ENCODE measurements around the gene CSMD2.

DNA sequence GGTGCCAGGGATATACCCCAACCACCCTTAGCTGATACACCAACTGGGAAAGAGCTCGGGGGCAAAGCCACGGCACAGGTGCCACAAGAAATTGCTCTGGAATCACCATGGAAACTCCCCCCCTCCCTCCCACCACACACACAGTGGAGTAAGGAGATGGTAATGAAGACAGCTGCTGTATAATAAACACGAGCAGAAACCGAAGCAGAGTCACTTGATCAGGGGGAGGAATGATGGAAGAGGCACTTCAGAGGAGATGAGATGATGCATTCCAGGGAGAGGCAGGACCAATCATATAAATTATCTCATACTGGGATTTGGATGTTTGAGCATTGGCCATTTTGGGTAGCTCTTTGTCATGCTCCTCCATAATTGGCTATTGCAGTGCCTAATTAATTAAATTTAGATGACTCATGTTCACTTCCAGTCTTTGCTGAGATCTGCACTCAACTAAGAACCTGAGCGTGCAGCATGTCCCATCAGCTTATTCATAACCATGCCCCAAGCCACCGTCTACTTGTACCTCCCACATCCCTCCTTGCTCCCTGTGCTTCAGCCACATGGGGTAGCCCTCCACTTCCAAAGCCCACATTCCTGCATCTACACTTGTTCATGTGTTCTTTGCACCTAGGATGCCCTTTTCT, 503.1 kb downstream of the CSMD2 start:
- TF ChIP-seq EZH2 (IDR thresholded peaks at IDR 0.05) (no peak), ZNF274 (IDR thresholded peaks at IDR 0.05; ENCODE audit: low read depth, low read length) (no peak), CEBPB (IDR thresholded peaks at IDR 0.05; ENCODE audit: low read depth) (no peak), TCF7L2 (IDR thresholded peaks at IDR 0.05; ENCODE audit: borderline replicate concordance, extremely low read depth, insufficient read depth, insufficient read length) (no peak), POLR2A (IDR thresholded peaks at IDR 0.05; ENCODE audit: borderline replicate concordance, extremely low read depth, insufficient read depth, insufficient read length) (no peak), RAD21 (IDR thresholded peaks at IDR 0.05; ENCODE audit: low read depth) (no peak), EGR1 (IDR thresholded peaks at IDR 0.05; ENCODE audit: low read depth) (no peak)
- TF ChIP-seq, protein P1, sequence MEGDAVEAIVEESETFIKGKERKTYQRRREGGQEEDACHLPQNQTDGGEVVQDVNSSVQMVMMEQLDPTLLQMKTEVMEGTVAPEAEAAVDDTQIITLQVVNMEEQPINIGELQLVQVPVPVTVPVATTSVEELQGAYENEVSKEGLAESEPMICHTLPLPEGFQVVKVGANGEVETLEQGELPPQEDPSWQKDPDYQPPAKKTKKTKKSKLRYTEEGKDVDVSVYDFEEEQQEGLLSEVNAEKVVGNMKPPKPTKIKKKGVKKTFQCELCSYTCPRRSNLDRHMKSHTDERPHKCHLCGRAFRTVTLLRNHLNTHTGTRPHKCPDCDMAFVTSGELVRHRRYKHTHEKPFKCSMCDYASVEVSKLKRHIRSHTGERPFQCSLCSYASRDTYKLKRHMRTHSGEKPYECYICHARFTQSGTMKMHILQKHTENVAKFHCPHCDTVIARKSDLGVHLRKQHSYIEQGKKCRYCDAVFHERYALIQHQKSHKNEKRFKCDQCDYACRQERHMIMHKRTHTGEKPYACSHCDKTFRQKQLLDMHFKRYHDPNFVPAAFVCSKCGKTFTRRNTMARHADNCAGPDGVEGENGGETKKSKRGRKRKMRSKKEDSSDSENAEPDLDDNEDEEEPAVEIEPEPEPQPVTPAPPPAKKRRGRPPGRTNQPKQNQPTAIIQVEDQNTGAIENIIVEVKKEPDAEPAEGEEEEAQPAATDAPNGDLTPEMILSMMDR (IDR thresholded peaks at IDR 0.05 in 2 of 3, conservative IDR thresholded peaks at IDR 0.05 in 1 of 3; ENCODE audit: borderline replicate concordance in 1 of 3, insufficient read depth in 1 of 3, low read depth in 2 of 3, low read length in 2 of 3) = no peak
- TF ChIP-seq, protein P2, sequence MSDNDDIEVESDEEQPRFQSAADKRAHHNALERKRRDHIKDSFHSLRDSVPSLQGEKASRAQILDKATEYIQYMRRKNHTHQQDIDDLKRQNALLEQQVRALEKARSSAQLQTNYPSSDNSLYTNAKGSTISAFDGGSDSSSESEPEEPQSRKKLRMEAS (IDR thresholded peaks at IDR 0.05) = no peak
- TF ChIP-seq, protein P3, sequence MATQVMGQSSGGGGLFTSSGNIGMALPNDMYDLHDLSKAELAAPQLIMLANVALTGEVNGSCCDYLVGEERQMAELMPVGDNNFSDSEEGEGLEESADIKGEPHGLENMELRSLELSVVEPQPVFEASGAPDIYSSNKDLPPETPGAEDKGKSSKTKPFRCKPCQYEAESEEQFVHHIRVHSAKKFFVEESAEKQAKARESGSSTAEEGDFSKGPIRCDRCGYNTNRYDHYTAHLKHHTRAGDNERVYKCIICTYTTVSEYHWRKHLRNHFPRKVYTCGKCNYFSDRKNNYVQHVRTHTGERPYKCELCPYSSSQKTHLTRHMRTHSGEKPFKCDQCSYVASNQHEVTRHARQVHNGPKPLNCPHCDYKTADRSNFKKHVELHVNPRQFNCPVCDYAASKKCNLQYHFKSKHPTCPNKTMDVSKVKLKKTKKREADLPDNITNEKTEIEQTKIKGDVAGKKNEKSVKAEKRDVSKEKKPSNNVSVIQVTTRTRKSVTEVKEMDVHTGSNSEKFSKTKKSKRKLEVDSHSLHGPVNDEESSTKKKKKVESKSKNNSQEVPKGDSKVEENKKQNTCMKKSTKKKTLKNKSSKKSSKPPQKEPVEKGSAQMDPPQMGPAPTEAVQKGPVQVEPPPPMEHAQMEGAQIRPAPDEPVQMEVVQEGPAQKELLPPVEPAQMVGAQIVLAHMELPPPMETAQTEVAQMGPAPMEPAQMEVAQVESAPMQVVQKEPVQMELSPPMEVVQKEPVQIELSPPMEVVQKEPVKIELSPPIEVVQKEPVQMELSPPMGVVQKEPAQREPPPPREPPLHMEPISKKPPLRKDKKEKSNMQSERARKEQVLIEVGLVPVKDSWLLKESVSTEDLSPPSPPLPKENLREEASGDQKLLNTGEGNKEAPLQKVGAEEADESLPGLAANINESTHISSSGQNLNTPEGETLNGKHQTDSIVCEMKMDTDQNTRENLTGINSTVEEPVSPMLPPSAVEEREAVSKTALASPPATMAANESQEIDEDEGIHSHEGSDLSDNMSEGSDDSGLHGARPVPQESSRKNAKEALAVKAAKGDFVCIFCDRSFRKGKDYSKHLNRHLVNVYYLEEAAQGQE (IDR thresholded peaks at IDR 0.05; ENCODE audit: low read depth) = no peak
